Calu3 (cell line): ENCODE measurements around the gene HS6ST3. TPM values are rescaled to one million over a fixed set of nuclear protein-coding genes. Genes with fewer than 3 reads are reported as not detected.

ENCODE experiments used
- BruUV-seq: library from RNA; stranded (reverse); fragments of 400-500 nt; replicated peaks from 2 replicates; lab custom pipeline; 2021; lab: Mats Ljungman, UMichigan
- CTCF ChIA-PET: fragments of 300-600 bp; sonication (Branson Sonifier 250); formaldehyde crosslinking; loops from one replicate; lab custom pipeline; 2022; ENCODE audit warnings: antibody characterized with exemption; lab: Charles Lee
- DNase-seq: peaks from one replicate; pipeline ENCODE4 v3.0.0; 2022
- H3K27ac Mint-ChIP-seq: one replicate; pipeline ENCODE4 v1.8.0; 2022; ENCODE audit warnings: mixed read lengths; ENCODE audit not compliant: unreplicated experiment
- H3K27me3 Mint-ChIP-seq: one replicate; pipeline ENCODE4 v1.8.0; 2022; ENCODE audit warnings: mixed read lengths; ENCODE audit not compliant: unreplicated experiment
- H3K36me3 Mint-ChIP-seq: one replicate; pipeline ENCODE4 v1.8.0; 2022; ENCODE audit warnings: mild to moderate bottlenecking, moderate library complexity, mixed read lengths; ENCODE audit not compliant: insufficient read depth, unreplicated experiment
- H3K4me1 Mint-ChIP-seq: one replicate; pipeline ENCODE4 v1.8.0; 2022; ENCODE audit warnings: mild to moderate bottlenecking, low read depth, mixed read lengths; ENCODE audit not compliant: unreplicated experiment
- H3K4me3 Mint-ChIP-seq: one replicate; pipeline ENCODE4 v1.8.0; 2022; ENCODE audit warnings: mild to moderate bottlenecking, low read depth, moderate library complexity, mixed read lengths; ENCODE audit not compliant: unreplicated experiment
- H3K9me3 Mint-ChIP-seq: one replicate; pipeline ENCODE4 v1.8.0; 2022; ENCODE audit warnings: low read depth, mixed read lengths; ENCODE audit not compliant: unreplicated experiment
- CTCF ChIP-seq: fragments of 200-600 bp; IDR thresholded peaks from one replicate; pipeline ENCODE4 v1.8.0; 2022; ENCODE audit warnings: antibody characterized with exemption; ENCODE audit not compliant: unreplicated experiment
- intact Hi-C: fragments of 100-400 bp; cut with micrococcal nuclease; formaldehyde crosslinking; loops from one replicate; pipeline ENCODE4 v1.10.0; 2022; ENCODE audit not compliant: unreplicated experiment
- total RNA-seq: library from RNA; stranded (reverse); gene quantifications from 2 replicates; pipeline ENCODE4 v1.2.3, GENCODE V29; 2022

HS6ST3 gene
- total RNA-seq, 1 experiment from 2014 or later: not detected

- no TSS peak for BruUV-seq
- TF ChIP-seq CTCF: no peak
- no peak overlapping the region for H3K27ac Mint-ChIP-seq
- H3K27me3 Mint-ChIP-seq: no peaks in the 10 kb centered on the region
- intact Hi-C loops: no loop called here
- DNase-seq: no peak
- CTCF ChIA-PET: interaction anchor here (0.6 kb wide), 1 partner anchor 1099 kb away, joined by 3 read pairs; no protein-coding TSS in a partner anchor
- H3K4me3 Mint-ChIP-seq: no peak overlapping the region
- peaks cover 2% of the 10 kb centered on the region for H3K9me3 Mint-ChIP-seq
- no peaks in the 10 kb centered on the region for H3K4me1 Mint-ChIP-seq
- no peaks in the 10 kb centered on the region for H3K36me3 Mint-ChIP-seq
These were observed 209.3 kb downstream of the HS6ST3 start for GRCh38 chr13:96299235-96299634.

- Mint-ChIP-seq H3K36me3 (no peaks in the 10 kb centered on the region), H3K4me3 (no peak overlapping the region), H3K4me1 (no peaks in the 10 kb centered on the region), H3K27ac (no peak overlapping the region), H3K27me3 (no peaks in the 10 kb centered on the region), H3K9me3 (no peaks in the 10 kb centered on the region)
- BruUV-seq: no TSS peak
- intact Hi-C loops: no loop called here
- CTCF ChIA-PET: no interaction called here
- TF ChIP-seq CTCF: no peak
- DNase-seq: no peak
These were observed 218.7 kb downstream of the HS6ST3 start for GRCh38 chr13:96308568-96308967.

- Mint-ChIP-seq H3K27ac (no peak overlapping the region), H3K4me3 (no peak overlapping the region), H3K27me3 (no peaks in the 10 kb centered on the region), H3K9me3 (no peaks in the 10 kb centered on the region), H3K4me1 (no peaks in the 10 kb centered on the region), H3K36me3 (no peaks in the 10 kb centered on the region)
- TF ChIP-seq CTCF: no peak
- no peak for DNase-seq
- BruUV-seq: no TSS peak
- intact Hi-C loops: no loop called here
- CTCF ChIA-PET: no interaction called here
These were observed 225.1 kb downstream of the HS6ST3 start for GRCh38 chr13:96314974-96315373.

GRCh38 chr13:96338030-96338429 lies 248.1 kb downstream of the HS6ST3 start:
- Mint-ChIP-seq H3K9me3 (no peaks in the 10 kb centered on the region), H3K4me1 (no peaks in the 10 kb centered on the region), H3K27ac (no peak overlapping the region), H3K36me3 (no peaks in the 10 kb centered on the region), H3K27me3 (no peaks in the 10 kb centered on the region), H3K4me3 (no peak overlapping the region)
- TF ChIP-seq CTCF: no peak
- intact Hi-C loops: no loop called here
- CTCF ChIA-PET: no interaction called here
- DNase-seq: no peak
- BruUV-seq: no TSS peak
